ENCODE data around the gene HSBP1L1. TPM values are rescaled to one million over a fixed set of nuclear protein-coding genes. Genes with fewer than 3 reads are reported as not detected.

Gene HSBP1L1
- total RNA-seq = 10 to 100 TPM; 11.2 to 11.8 TPM

- peak within 1 kb of the TSS; percentile 79 to 84 for H3K4me3 Mint-ChIP-seq
- peak; percentile 71 to 75 for DNase-seq
- no peaks in the 10 kb centered on the region for H3K27me3 Mint-ChIP-seq (ENCODE audit: low read depth)
- H3K9me3 Mint-ChIP-seq = no peaks in the 10 kb centered on the region
- peaks cover 0 to under 1% of the 10 kb centered on the region in 2 donors for H3K36me3 Mint-ChIP-seq (ENCODE audit: insufficient read depth in 2 of 2)
- H3K27ac Mint-ChIP-seq = peak within 1 kb of the TSS; percentile 77
- peak; percentile 60 to 64 for ATAC-seq (replicated peaks in 1 of 2)
- peaks cover 54% of the 10 kb centered on the region for H3K4me1 Mint-ChIP-seq (ENCODE audit: low read depth)
These were observed at the start of gene HSBP1L1 for GRCh38 chr18:79964330-79965118. TSS of gene HSBP1L1 (plus strand) at chr18:79964643. CDS start at chr18:79964736, 93 bp downstream.

GRCh38 chr18:79915161-79916127, 49.0 kb upstream of the HSBP1L1 start:
- DNase-seq (no peak), ATAC-seq (replicated peaks in 1 of 2) (no peak)
- peaks cover 22% of the 10 kb centered on the region for H3K4me1 Mint-ChIP-seq (ENCODE audit: low read depth)
- no peak overlapping the region for H3K4me3 Mint-ChIP-seq
- peaks cover 11 to 15% of the 10 kb centered on the region in 2 donors for H3K36me3 Mint-ChIP-seq (ENCODE audit: insufficient read depth in 2 of 2)
- H3K9me3 Mint-ChIP-seq = no peaks in the 10 kb centered on the region
- H3K27me3 Mint-ChIP-seq (ENCODE audit: low read depth) = no peaks in the 10 kb centered on the region
- no peak overlapping the region for H3K27ac Mint-ChIP-seq

- no peaks in the 10 kb centered on the region for H3K27me3 Mint-ChIP-seq (ENCODE audit: low read depth)
- H3K9me3 Mint-ChIP-seq = no peaks in the 10 kb centered on the region
- H3K4me1 Mint-ChIP-seq (ENCODE audit: low read depth) = peaks cover 17% of the 10 kb centered on the region
- H3K36me3 Mint-ChIP-seq (ENCODE audit: insufficient read depth in 2 of 2) = peaks cover 11 to 15% of the 10 kb centered on the region in 2 donors
- DNase-seq (no peak), ATAC-seq (replicated peaks in 1 of 2) (no peak)
- no peak overlapping the region for H3K27ac Mint-ChIP-seq
- H3K4me3 Mint-ChIP-seq = no peak overlapping the region
These were observed 48.3 kb upstream of the HSBP1L1 start for GRCh38 chr18:79916128-79916494.

GRCh38 chr18:79916546-79917168, 47.8 kb upstream of the HSBP1L1 start:
- Mint-ChIP-seq H3K27ac (no peak overlapping the region), H3K36me3 (ENCODE audit: insufficient read depth in 2 of 2) (peaks cover 11 to 15% of the 10 kb centered on the region in 2 donors), H3K27me3 (ENCODE audit: low read depth) (no peaks in the 10 kb centered on the region), H3K4me3 (no peak overlapping the region), H3K9me3 (no peaks in the 10 kb centered on the region), H3K4me1 (ENCODE audit: low read depth) (peaks cover 17% of the 10 kb centered on the region)
- DNase-seq (no peak), ATAC-seq (replicated peaks in 1 of 2) (no peak)

GRCh38 chr18:79917169-79917852, 47.1 kb upstream of the HSBP1L1 start:
- no peak overlapping the region for H3K4me3 Mint-ChIP-seq

GRCh38 chr18:79917853-79918614, 46.4 kb upstream of the HSBP1L1 start:
- H3K4me3 Mint-ChIP-seq = no peak overlapping the region
- ATAC-seq (replicated peaks in 1 of 2) = no peak
- H3K4me1 Mint-ChIP-seq (ENCODE audit: low read depth) = peaks cover 15% of the 10 kb centered on the region
- peaks cover 10 to 12% of the 10 kb centered on the region in 2 donors for H3K36me3 Mint-ChIP-seq (ENCODE audit: insufficient read depth in 2 of 2)
- H3K27me3 Mint-ChIP-seq (ENCODE audit: low read depth) = no peaks in the 10 kb centered on the region
- no peak for DNase-seq
- no peak overlapping the region for H3K27ac Mint-ChIP-seq
- H3K9me3 Mint-ChIP-seq = no peaks in the 10 kb centered on the region

More at GRCh38 chr18:79917169-79917852, 47.1 kb upstream of the HSBP1L1 start:
- Mint-ChIP-seq H3K27ac (no peak overlapping the region), H3K27me3 (ENCODE audit: low read depth) (no peaks in the 10 kb centered on the region), H3K36me3 (ENCODE audit: insufficient read depth in 2 of 2) (peaks cover 10 to 12% of the 10 kb centered on the region in 2 donors), H3K4me1 (ENCODE audit: low read depth) (peaks cover 17% of the 10 kb centered on the region), H3K9me3 (no peaks in the 10 kb centered on the region)
- DNase-seq (no peak), ATAC-seq (replicated peaks in 1 of 2) (no peak)

- DNase-seq = no peak
These were observed 45.8 kb upstream of the HSBP1L1 start for GRCh38 chr18:79918615-79919011.

GRCh38 chr18:79919089-79919488, 45.4 kb upstream of the HSBP1L1 start:
- H3K4me1 Mint-ChIP-seq (ENCODE audit: low read depth) = peaks cover 4% of the 10 kb centered on the region
- ATAC-seq (replicated peaks in 1 of 2) (no peak), DNase-seq (no peak)
- no peak overlapping the region for H3K4me3 Mint-ChIP-seq
- no peaks in the 10 kb centered on the region for H3K27me3 Mint-ChIP-seq (ENCODE audit: low read depth)
- peaks cover 13 to 14% of the 10 kb centered on the region in 2 donors for H3K36me3 Mint-ChIP-seq (ENCODE audit: insufficient read depth in 2 of 2)
- H3K9me3 Mint-ChIP-seq = no peaks in the 10 kb centered on the region
- no peak overlapping the region for H3K27ac Mint-ChIP-seq

More at GRCh38 chr18:79918615-79919011, 45.8 kb upstream of the HSBP1L1 start:
- no peaks in the 10 kb centered on the region for H3K9me3 Mint-ChIP-seq
- H3K27ac Mint-ChIP-seq = no peak overlapping the region
- peaks cover 9% of the 10 kb centered on the region for H3K4me1 Mint-ChIP-seq (ENCODE audit: low read depth)
- H3K36me3 Mint-ChIP-seq (ENCODE audit: insufficient read depth in 2 of 2) = peaks cover 10 to 14% of the 10 kb centered on the region in 2 donors
- no peaks in the 10 kb centered on the region for H3K27me3 Mint-ChIP-seq (ENCODE audit: low read depth)
- no peak overlapping the region for H3K4me3 Mint-ChIP-seq
- no peak for ATAC-seq (replicated peaks in 1 of 2)

GRCh38 chr18:79921984-79922965, 42.2 kb upstream of the HSBP1L1 start:
- Mint-ChIP-seq H3K36me3 (ENCODE audit: insufficient read depth in 2 of 2) (peaks cover 3 to 6% of the 10 kb centered on the region in 2 donors), H3K4me3 (no peak overlapping the region), H3K4me1 (ENCODE audit: low read depth) (no peaks in the 10 kb centered on the region), H3K9me3 (no peaks in the 10 kb centered on the region), H3K27ac (no peak overlapping the region), H3K27me3 (ENCODE audit: low read depth) (no peaks in the 10 kb centered on the region)
- no peak for DNase-seq
- no peak for ATAC-seq (replicated peaks in 1 of 2)

- DNase-seq = no peak
- Mint-ChIP-seq H3K36me3 (ENCODE audit: insufficient read depth in 2 of 2) (peaks cover 3 to 4% of the 10 kb centered on the region in 2 donors), H3K27ac (no peak overlapping the region), H3K4me3 (no peak overlapping the region), H3K4me1 (ENCODE audit: low read depth) (no peaks in the 10 kb centered on the region), H3K27me3 (ENCODE audit: low read depth) (no peaks in the 10 kb centered on the region), H3K9me3 (no peaks in the 10 kb centered on the region)
- no peak for ATAC-seq (replicated peaks in 1 of 2)
These were observed 41.5 kb upstream of the HSBP1L1 start for GRCh38 chr18:79922971-79923411.

Data from activated T-cell treated with anti-CD3 and anti-CD28 coated beads, Interleukin-2, amount 50 U/mL, for 72 hours (primary cell).